H1 (cell line): Measurements from ENCODE around the gene PTCD3. TPM values are rescaled to one million over a fixed set of nuclear protein-coding genes. Genes with fewer than 3 reads are reported as not detected.

ENCODE experiments used
- RXRA ChIP-seq: IDR thresholded peaks from 2 replicates; pipeline ENCODE4 v1.6.1; 2011; ENCODE audit warnings: low read depth, mild to moderate bottlenecking, low read length, moderate library complexity; ENCODE audit not compliant: insufficient read depth
- SIRT6 ChIP-seq: IDR thresholded peaks from one replicate; pipeline ENCODE4 v1.7.1; 2012; ENCODE audit warnings: low read length, inconsistent platforms
- YY1 ChIP-seq: IDR thresholded peaks from 2 replicates; pipeline ENCODE4 v1.6.1; 2011; ENCODE audit warnings: low read depth, mild to moderate bottlenecking, low read length
- polyA plus RNA-seq, 7 experiments: library from polyadenylated mRNA; depleted of rRNA in 3 of 7; stranded (reverse) in 5 of 7; unstranded in 2 of 7; fragments of >200 nt in 5 of 7; fragments of 200-250 nt in 2 of 7; gene quantifications; 1 replicate in 5 of 7; 2 replicates in 1 of 7; 4 replicates in 1 of 7; pipeline versions ENCODE4 v1.2.1 to v1.2.3, GENCODE V29; 2011 to 2013; ENCODE audit warnings: missing spikeins in 2 of 7, mixed read lengths in 2 of 7
- total RNA-seq: library from RNA; stranded (reverse); fragmentation: NEBNext Ultra II Directional; extraction: Animal tissue kit (Norgen Biotek cat#: 25700); gene quantifications from 2 replicates; pipeline ENCODE4 v1.2.1, GENCODE V29; 2021

PTCD3 gene
- total and polyA plus RNA-seq, 2 of the 8 experiments (the other 6 are each of a cell fraction or from before 2014, with no cell fraction given): 64.3 to 192 TPM

GRCh38 chr2:86082756-86083155 lies 23.3 kb upstream of the PTCD3 start (continued):
- TF ChIP-seq RXRA (no peak), YY1 (no peak), SIRT6 (no peak)
